ENCODE results near the gene ZBTB18. TPM values are rescaled to one million over a fixed set of nuclear protein-coding genes. Genes with fewer than 3 reads are reported as not detected.

Gene ZBTB18
- total and polyA plus RNA-seq, 7 donors, result 7.4 to 19.7 (median 15.3) TPM

GRCh38 chr1:244077473-244078220 is 26.6 kb downstream of the ZBTB18 start:
- Histone ChIP-seq H3K27ac (no peak overlapping the region), H3K27me3 (peaks cover 0 to 25% (median 0%) of the 10 kb centered on the region in 3 donors), H3K4me1 (peaks cover 0 to 4% (median 0%) of the 10 kb centered on the region in 4 donors), H3K9me3 (no peaks in the 10 kb centered on the region), H3K4me3 (no peak overlapping the region), H3K36me3 (no peaks in the 10 kb centered on the region)
- no peak for DNase-seq
- intact Hi-C loops (cut with DNase I), result no loop called here
- TF ChIP-seq POLR2A (IDR thresholded peaks at IDR 0.05), result no peak
- no peak for TF ChIP-seq CTCF (IDR thresholded peaks at IDR 0.05)
- TF ChIP-seq POLR2AphosphoS5 (IDR thresholded peaks at IDR 0.05), result no peak
- no peak for TF ChIP-seq EP300 (IDR thresholded peaks at IDR 0.05)
- WGBS, 2 donors, result 67 to 75% methylated on average over 22 of the region's 22 CpGs

GRCh38 chr1:244080343-244080929 is 29.4 kb downstream of the ZBTB18 start:
- Histone ChIP-seq H3K4me3 (no peak overlapping the region), H3K27ac (no peak overlapping the region), H3K9me3 (peaks cover 0 to under 1% (median 0%) of the 10 kb centered on the region in 4 donors), H3K4me1 (peaks cover 0 to 4% (median 0%) of the 10 kb centered on the region in 4 donors), H3K27me3 (peaks cover 0 to 18% (median 0%) of the 10 kb centered on the region in 3 donors), H3K36me3 (no peaks in the 10 kb centered on the region)
- intact Hi-C loops (cut with DNase I), result no loop called here
- WGBS, 2 donors, result 63 to 83% methylated on average over 12 of the region's 12 CpGs
- DNase-seq, result no peak
- TF ChIP-seq POLR2A (IDR thresholded peaks at IDR 0.05) (no peak), CTCF (IDR thresholded peaks at IDR 0.05) (no peak), EP300 (IDR thresholded peaks at IDR 0.05) (no peak), POLR2AphosphoS5 (IDR thresholded peaks at IDR 0.05) (no peak)

- Histone ChIP-seq H3K27ac (no peak overlapping the region), H3K36me3 (no peaks in the 10 kb centered on the region), H3K9me3 (peaks cover 0 to 6% (median 2%) of the 10 kb centered on the region in 4 donors), H3K4me3 (no peak overlapping the region), H3K27me3 (peaks cover 0 to 18% (median 0%) of the 10 kb centered on the region in 3 donors), H3K4me1 (peaks cover 0 to under 1% (median 0%) of the 10 kb centered on the region in 4 donors)
- no peak for TF ChIP-seq CTCF (IDR thresholded peaks at IDR 0.05)
- TF ChIP-seq EP300 (IDR thresholded peaks at IDR 0.05), result no peak
- TF ChIP-seq POLR2A (IDR thresholded peaks at IDR 0.05), result no peak
- TF ChIP-seq POLR2AphosphoS5 (IDR thresholded peaks at IDR 0.05), result no peak
- no peak for DNase-seq
- intact Hi-C loops (cut with DNase I), result no loop called here
- WGBS, 2 donors, result 92 to 93% methylated on average over 3 of the region's 3 CpGs
Measured at GRCh38 chr1:244082969-244083368, 31.9 kb downstream of the ZBTB18 start.

GRCh38 chr1:244083383-244083943 is 32.4 kb downstream of the ZBTB18 start:
- 58 to 77% methylated on average over 5 of the region's 5 CpGs for WGBS, 2 donors
- peaks cover 0 to 6% (median 2%) of the 10 kb centered on the region in 4 donors for H3K9me3 ChIP-seq

More at GRCh38 chr1:244083383-244083943, 32.4 kb downstream of the ZBTB18 start:
- H3K27me3 ChIP-seq, result peaks cover 0 to 18% (median 0%) of the 10 kb centered on the region in 3 donors
- intact Hi-C loops (cut with DNase I), result no loop called here
- H3K4me3 ChIP-seq, result no peak overlapping the region
- no peaks in the 10 kb centered on the region for H3K4me1 ChIP-seq
- no peaks in the 10 kb centered on the region for H3K36me3 ChIP-seq
- TF ChIP-seq POLR2A (IDR thresholded peaks at IDR 0.05) (no peak), CTCF (IDR thresholded peaks at IDR 0.05) (no peak), EP300 (IDR thresholded peaks at IDR 0.05) (no peak), POLR2AphosphoS5 (IDR thresholded peaks at IDR 0.05) (no peak)
- H3K27ac ChIP-seq, result no peak overlapping the region
- DNase-seq, result no peak

Data from sigmoid colon (tissue), 7 donors.